Hematopoietic multipotent progenitor cell treated with erythropoietin and hydrocortisone succinate and interleukin-3 and kit ligand, for 8 days (in vitro differentiated cells): ENCODE data around the gene PLA2G4B.
"Not testable (repeated sequence)": the region's sequence is repeated elsewhere in the genome, so short reads cannot be mapped to it uniquely, and the experiment has no call there.

Experiments used
- DNase-seq: peaks from one replicate; pipeline ENCODE4 v3.0.0-alpha.2; 2015

PLA2G4B gene

DNA sequence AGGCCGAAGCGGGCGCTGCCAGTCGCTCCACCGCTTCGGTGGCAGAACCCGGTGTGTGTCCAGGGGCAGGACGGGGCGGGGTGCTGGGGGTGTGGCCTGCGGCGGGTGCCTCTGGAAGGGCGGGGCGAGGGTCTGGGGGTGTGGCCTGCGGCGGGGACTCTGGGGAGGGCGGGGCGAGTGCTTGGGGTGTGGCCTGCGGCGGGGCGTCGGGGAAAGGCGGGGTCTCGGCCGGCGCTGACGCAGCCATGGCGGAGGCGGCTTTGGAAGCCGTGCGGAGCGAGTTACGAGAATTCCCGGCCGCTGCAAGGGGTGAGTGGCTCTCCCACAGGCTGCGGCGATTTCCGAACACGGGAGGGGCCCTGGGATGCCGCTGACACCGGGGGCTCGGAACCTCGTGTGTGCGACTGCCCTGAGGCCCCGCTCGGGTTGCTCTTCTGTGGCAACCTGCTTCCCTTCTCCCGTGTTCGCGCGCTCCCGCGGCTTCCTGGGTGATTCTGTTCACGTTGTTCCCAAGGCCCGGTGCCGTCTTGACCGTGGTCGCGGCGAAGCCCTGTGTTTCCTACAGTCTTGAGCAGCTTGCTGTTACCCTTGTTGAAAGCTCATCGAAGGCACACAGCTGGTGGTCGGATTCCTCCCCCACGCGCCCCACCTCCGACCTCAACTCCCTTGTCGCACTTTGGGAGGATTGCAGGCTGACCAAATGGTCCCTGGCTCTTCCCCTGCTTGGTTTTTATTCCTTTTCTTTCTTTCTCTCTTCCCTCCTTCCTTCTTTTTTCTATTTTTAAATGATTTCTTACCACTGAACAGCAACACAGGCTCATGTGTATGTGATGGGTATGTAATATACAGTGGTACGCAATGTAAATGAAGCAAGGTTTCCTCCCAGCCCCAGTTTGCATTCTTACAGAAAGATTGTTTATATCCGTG is 10.5 kb upstream of the PLA2G4B start, which contains the start of gene JMJD7:
TSS of gene JMJD7 (plus strand) at position 213 of the 927 bp plus-strand sequence. CDS start at position 246, 33 bp downstream.
- peak; percentile 75 for DNase-seq

DNA sequence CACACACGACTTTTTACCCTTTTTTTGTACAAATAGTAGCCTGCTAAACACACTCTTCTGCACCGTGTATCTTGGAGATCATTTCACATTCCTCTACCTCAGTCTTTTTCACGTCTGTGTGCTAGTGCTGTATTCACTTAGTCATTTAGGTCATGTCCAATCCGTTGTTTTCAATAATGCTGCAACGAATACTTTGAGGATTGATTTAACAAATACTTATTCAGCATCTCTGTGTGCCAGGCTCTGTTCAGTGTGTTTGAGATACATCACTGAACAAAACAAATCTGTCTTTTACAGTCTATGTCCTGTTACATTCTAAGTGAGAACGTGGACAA is 9.9 kb upstream of the PLA2G4B start:
- peak; percentile 2 for DNase-seq

DNA sequence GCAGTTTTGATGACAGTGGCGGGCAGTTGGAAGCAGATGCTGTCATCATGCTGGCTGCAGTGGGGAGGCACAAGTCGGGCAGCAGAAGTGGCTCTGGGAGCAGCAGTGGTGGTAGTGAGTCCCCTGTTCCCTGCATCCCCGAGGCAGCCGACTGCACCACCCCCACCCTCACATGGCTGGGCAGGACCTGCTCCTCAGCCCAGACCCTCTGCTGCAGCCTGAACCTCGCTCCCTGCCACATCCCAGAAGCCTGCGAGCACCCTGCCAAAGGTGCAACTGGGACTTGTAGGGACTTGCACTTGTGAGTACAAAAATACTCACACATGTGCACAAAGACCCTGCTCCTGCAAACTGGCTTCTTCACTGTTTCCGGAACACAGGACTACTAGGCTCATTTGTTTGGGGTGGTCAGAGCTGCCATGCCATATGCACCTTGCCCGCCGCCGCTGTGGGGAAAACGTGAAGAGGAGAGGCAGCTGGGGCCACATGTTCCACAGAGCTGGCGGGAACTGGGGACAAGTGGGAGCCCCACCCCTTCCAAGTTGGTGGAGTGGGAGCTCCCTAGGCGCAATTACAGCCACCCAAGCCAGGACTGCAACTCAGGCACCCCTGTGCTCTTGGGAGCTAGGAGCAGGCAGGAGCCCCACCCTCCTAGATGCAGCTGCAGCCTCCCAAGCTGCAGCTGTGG is 8.5 kb upstream of the PLA2G4B start:
- DNase-seq: no peak

DNA sequence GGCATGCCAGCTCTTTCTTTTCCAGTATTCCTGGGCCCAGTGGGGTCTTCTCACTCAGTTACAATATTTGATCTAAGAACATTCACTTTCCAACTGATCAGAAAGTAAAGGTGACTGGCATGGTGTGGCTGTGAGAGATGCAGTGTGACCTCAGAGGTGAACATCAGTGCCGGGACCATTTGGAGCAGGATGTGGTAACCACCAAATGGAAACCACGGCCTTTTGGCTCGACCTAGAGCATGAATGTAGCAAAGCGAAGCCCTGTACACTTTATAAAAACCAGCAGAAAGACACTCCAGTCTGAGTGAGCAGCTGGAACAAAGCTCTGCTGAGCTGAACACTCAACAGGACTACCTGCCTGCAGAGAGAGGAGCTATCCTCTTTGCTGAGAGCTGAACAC is 7.4 kb upstream of the PLA2G4B start:
- not testable (repeated sequence) for DNase-seq

DNA sequence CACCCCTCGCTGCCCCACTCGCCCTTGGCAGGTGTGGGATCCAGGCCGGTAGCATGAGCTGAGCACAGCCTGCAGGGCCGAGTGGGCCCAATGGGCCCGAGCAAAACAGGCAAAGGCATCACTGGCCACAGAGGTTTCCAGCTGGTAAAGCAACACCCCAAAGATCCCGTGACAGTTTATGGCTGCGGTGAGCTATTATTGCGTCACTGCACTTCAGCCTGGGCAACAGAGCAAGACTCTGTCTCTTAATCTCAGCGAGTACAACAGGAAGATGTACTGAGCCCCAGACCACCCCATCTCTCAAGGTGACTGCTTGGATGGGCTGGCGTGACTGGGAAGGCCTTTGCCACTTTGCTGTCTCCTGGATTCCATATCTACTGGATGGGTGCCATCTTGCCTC is 6.4 kb upstream of the PLA2G4B start:
- no peak for DNase-seq

DNA sequence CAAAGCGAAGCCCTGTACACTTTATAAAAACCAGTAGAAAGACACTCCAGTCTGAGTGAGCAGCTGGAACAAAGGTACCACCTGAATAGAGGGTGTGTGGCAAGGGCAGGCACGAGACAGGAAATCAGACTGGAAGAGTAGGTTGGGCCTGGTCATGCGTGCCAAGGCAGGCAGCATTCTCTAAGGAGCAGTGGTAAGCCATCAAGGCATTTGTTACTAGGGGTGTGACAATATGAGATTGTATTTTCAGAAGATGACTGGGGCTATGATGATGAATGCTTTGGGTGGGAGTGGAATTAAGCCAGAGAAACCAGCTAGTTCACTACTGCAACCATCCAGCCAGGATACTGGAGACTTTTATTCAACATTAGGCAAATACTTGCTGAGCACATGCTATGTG is 5.8 kb upstream of the PLA2G4B start:
- no peak for DNase-seq

DNA sequence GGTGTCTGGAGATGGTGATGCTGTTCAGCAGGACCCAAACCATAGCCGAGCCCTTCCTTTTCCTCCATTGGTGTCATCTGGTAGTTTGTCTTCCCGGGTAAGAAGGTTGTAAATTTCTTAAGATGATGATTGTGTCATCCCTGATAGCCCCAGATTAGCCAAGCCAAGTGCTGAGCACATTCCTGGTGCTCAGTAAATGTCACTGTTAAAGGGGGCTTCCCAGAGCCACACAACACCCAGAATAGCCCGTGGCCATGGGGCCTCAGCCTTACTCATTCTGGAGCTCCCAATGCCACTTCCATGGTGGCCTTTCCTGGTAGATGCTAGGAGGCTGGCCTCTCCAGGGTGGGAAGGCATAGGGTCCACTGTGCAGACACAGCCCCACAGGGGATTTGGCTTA is 4.6 kb upstream of the PLA2G4B start:
- DNase-seq: no peak

DNA sequence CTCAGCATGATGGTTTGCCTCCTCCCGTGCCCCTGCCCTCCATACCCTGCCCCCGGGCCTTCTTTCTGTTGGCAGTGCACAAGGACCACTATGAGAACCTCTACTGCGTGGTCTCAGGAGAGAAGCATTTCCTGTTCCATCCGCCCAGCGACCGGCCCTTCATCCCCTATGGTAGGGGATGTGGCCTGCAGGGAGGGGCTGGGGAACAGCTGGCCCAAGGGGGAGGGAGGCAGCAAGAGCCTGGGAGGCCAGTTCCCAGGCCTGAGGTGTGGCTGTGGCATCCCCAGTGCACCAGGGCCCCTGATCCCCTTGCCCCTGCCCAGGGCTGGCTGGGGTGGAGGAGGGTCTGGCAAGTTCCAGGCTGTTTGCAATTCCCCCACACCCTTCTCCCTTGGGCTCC is 2.6 kb upstream of the PLA2G4B start:
- DNase-seq: no peak

DNA sequence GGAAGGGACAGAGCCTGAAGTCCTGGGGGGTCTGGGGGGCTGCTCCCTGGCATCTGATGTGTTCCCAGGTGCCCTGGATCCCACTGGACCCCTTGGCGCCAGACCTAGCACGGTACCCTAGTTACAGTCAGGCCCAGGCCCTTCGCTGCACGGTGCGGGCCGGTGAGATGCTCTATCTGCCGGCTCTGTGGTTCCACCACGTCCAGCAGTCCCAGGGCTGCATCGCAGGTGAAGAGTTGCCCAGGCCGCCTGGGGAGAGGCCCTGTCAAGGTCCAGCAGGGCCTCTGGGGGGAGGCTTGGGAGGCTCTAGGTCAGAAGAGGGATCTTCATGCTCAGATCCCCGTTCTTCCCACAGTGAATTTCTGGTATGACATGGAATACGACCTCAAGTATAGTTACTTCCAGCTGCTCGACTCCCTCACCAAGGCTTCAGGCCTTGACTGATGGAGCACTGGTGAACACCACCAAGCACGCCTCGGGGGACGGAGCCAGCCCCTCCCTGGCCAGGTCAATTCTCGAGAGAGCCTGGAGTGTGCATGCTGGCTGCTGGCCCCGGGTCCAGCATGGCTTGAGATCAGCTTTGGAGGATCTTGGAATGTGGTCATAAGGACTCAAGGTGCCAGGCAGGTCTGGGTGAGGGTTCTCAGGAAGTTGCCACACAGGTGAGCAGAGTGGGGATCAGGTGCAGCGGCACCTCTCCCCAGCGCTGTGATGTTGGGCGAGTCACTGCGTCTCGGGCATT is 1.8 kb upstream of the PLA2G4B start:
- no peak for DNase-seq

DNA sequence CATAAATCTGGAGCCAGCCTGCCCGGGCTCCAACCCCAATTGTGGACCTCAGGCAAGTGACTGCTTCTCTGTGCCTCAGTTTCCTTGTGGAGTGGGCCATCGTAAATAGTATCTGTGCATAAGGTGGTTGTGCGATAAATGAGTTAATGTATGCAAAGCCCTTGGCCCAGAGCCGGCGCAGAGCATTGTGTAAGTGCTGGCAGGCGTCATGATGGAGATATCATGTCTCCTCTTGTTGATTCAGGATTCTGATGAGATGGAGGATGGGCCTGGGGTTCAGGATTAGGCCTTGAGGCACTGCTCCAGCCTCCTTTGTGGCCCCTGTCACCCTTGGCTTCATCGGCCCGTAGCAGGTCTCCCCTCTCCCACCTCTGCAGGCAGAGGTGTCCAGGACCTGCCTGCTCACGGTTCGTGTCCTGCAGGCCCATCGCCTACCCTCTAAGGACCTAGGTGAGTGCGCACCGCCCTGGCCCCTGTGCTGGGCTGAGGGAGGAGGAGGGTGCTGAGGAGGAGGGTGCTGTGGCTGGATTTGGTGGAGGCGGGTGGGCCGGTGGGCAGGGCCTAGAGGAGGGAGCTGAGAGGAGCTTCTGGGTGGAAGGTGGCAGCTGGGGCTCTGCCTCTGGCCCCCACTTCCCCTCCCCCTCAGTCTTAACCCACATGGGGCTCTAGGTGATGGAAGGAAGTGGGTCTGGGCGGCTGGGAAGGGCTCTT is 1.3 kb downstream of the PLA2G4B start:
- no peak for DNase-seq

DNA sequence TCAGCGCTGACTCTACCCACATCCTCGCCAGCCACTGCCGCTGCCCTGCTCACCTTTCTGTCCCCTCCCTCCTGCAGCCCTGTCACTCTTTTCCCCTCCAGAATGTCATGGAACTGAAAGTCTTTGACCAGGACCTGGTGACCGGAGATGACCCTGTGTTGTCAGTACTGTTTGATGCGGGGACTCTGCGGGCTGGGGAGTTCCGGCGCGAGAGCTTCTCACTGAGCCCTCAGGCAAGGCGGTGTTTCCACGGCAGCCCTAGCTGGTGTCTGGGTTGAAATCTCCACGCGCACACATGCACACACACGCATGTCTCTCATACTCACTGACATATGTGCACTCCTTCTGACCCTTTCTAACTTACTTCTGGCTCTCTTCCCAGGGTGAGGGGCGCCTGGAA is 2.0 kb downstream of the PLA2G4B start:
- DNase-seq: no peak

DNA sequence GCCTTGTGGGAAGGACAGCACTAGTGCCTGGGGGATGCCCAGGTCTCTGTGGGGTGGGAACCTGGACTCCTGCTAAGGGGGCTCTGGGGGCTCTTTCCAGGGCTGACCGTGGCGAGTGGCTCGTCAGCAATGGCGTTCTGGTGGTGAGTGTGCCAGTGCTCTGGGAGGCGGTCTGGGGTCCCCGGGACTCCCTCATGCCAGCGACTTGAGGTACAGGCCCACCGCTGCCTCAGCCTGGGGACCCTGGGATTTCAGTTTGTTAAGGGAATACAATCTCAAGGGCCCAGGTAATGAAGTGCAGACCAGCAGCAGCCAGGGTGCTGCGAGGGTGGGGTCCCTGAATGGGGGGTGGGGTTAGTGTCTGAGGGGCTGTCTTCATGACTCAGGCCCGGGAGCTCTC is 2.5 kb downstream of the PLA2G4B start:
- no peak for DNase-seq

DNA sequence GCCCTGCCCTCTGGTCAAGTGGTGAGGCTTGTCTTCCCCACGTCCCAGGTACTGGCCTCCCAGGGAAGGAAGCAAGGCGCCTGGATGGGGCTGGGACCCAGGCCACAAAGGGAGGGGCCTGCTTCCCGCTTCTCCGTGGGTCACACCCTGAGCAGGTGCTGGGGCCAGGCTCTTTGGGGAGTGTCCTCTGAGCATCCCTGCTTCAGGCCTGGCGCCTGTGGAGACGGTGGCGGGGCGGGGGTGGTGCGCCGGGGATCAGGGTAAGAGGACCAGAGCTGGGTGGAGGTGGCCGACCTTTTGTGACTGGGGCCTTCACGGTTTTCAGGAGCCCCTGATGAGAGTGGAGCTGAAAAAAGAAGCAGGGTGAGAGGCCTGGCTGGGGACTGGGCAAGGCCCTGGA is 3.6 kb downstream of the PLA2G4B start:
- no peak for DNase-seq

DNA sequence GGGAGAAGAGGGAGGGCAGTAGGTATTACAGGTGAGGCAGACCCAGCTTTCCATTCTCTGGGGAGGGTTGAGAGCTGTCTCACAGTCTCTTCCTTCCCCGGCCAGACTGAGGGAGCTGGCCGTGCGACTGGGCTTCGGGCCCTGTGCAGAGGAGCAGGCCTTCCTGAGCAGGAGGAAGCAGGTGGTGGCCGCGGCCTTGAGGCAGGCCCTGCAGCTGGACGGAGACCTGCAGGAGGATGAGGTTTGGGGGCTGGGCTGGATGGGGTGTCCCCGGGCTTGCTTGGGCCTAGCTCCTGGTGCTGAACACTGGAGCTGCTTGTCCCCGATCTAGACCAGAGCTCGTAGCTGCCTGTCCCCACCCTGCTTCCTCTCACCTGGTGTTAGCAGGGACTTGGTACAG is 4.9 kb downstream of the PLA2G4B start:
- no peak for DNase-seq

DNA sequence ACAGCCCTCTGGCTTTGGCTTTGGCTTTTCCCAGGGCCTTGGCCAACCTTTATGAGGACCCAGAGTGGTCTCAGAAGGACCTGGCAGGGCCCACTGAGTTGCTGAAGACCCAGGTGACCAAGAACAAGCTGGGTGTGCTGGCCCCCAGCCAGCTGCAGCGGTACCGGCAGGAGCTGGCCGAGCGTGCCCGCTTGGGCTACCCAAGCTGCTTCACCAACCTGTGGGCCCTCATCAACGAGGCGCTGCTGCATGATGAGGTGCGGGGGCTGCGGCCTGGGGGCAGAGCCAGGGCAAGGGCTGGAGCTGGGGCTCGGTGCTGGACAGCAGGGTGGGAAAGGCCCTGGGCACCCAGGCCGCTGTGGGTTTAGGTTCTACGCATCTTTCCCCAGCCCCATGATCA is 6.2 kb downstream of the PLA2G4B start:
- no peak for DNase-seq

DNA sequence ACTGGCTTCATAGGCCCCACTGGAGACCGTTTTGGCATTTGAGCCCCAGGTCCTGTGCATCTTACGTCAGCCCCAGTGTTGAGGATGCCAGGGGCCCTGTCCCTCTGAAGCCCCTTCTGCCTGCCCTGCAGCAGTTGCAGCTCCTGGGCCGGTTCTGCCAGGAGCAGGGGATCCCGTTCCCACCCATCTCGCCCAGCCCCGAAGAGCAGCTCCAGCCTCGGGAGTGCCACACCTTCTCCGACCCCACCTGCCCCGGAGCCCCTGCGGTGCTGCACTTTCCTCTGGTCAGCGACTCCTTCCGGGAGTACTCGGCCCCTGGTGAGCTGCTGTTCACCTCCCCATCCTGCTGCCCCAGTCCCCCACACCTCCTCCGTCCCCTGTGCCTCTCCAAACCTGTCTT is 8.6 kb downstream of the PLA2G4B start:
- no peak for DNase-seq

DNA sequence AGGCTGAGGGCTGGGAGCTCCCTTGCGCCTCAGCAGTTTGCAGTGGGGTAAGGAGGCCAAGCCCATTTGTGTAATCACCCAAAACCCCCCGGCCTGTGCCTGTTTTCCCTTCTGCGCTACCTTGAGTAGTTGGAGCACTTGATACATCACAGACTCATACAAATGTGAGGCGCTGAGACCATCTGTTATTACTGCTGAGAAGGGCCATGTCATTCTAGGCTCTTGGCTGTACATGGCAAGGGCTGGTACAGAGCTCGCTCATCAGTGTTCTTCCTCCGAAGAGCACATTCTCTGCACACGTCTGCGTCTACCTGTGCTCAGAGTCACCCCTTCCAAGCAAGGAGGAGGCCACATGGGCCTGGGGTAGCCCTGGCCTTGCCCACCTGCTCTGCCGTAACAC is 9.3 kb downstream of the PLA2G4B start:
- DNase-seq: no peak

DNA sequence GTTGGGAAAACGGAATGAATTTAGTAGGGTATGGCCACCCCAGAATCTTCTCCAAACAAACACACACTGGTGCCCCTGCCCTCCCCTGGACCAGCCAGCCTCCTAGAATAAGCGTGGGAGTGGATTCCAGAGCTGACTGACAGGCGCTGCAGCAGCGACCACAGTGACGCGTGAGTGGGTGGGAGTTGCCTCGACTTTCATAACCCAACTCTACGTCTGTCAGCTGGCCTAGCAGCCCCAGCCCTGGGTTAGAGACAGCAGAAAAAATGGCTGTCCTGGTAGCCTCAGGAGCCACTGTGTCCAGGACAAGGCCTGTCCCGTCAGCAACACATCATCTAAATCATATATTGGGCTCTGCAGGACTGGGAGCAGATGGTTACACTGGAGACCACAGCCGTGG is 10.0 kb downstream of the PLA2G4B start:
- DNase-seq: no peak

DNA sequence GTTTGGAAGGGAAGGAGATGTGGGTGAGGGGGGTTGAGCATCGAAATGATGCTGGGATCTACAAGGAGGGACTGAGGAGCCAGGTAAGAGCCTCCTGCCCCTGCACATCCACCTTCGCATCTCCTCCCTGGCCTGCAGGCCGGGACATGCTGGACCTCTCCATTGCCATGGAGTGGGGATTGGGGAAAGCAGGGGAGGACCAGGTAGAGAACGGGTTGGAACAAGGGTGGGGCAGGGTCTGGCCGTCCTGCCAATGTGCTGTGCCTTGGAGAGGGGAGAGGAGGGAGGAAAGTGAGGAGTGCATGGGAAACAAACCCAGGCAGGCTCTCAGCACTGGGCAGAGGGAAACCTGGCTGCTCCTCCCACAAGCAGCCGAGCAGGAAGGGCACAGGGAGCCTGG is 10.6 kb downstream of the PLA2G4B start:
- DNase-seq: no peak

DNA sequence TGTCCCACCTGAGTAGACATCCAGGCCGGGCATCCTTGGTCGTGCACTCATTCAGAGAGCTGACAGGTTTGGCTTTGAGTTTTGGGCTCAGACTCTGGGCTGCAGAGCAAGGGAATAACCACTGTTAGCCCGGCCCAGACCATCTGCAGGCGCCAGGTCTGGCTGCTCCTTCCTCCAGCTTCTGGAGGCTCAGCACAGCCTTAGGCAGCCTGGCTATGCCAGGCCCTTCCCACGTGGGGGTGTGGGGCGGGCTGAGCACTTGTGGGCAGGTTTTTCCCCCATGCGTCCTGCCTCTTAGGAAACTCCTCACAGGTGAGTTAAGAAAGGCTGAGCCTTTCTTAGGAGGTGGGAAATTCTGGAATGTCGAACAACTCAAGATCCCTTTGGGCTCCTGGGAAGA is 11.2 kb downstream of the PLA2G4B start:
- DNase-seq: no peak

DNA sequence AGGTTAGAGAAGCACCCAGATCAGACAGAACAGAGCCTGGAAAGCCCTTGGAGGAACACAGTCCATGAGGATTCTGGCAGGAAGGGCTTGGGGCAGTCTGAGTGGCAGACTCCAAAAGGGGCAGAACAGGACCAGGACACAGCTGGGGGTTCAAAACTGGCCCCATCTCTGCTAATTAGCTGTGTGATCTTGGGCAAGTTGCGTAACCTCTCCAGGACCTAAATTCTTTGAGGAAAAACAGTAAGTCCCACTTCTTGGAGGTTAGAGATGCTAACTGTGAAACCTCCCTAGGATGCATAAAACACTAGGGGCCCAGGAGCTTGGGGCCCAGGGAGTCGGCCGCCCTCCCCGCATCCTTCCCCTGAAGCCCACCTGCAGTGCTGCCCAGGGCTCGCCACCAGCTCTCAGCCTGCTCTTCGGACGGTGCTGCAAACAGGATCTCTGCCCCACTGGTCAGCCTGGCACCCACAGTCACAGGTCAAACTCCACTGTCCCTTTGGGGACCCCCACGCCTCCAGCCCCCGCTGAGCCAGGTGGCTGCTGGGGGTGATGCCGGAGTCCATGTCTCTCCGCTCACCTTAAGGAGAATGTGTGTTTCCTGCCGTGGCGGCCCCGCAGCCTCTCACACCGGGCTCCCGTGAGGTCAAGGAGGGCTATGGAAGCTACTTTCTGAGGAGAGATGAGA is 12.0 kb downstream of the PLA2G4B start:
- no peak for DNase-seq

DNA sequence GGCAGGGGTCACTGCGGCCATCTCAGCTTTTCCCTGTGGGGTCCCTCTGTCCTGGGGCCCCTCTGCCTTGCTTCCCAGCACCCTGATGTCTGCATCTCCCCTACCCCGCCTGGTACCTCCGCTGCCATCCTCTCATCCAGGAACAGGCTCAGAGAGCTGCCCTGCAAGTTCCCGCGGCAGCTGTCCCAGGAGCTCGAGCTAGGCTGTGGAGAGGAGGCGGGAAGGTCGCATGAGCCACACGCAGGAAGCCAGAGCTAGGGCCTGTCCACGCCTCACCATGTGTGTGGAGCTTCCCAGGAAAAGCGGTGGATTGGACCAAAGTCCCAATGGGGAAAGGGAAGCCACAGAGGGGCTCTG is 12.5 kb downstream of the PLA2G4B start:
- no peak for DNase-seq
